ENCODE measurements around the gene FBXL5.

Gene FBXL5

GRCh38 chr4:15670576-15670975 is 15.4 kb upstream of the FBXL5 start:
- Mint-ChIP-seq H3K27ac (no peak overlapping the region), H3K9me3 (no peaks in the 10 kb centered on the region), H3K4me1 (ENCODE audit: low read depth in 2 of 2) (peaks cover 0 to 4% of the 10 kb centered on the region in 2 donors), H3K36me3 (ENCODE audit: insufficient read depth) (no peaks in the 10 kb centered on the region), H3K27me3 (no peaks in the 10 kb centered on the region), H3K4me3 (no peak overlapping the region)
- no peak for DNase-seq
- ATAC-seq (replicated peaks) = no peak

GRCh38 chr4:15668566-15669435 is 13.6 kb upstream of the FBXL5 start:
- H3K36me3 Mint-ChIP-seq (ENCODE audit: insufficient read depth) = no peaks in the 10 kb centered on the region
- no peak for ATAC-seq (replicated peaks)

GRCh38 chr4:15667006-15667405 is 11.8 kb upstream of the FBXL5 start:
- Mint-ChIP-seq H3K36me3 (ENCODE audit: insufficient read depth) (no peaks in the 10 kb centered on the region), H3K27ac (no peak overlapping the region), H3K4me1 (ENCODE audit: low read depth in 2 of 2) (peaks cover 0 to 4% of the 10 kb centered on the region in 2 donors), H3K4me3 (no peak overlapping the region), H3K27me3 (no peaks in the 10 kb centered on the region), H3K9me3 (no peaks in the 10 kb centered on the region)
- ATAC-seq (replicated peaks) = no peak
- no peak for DNase-seq

More at GRCh38 chr4:15668566-15669435, 13.6 kb upstream of the FBXL5 start:
- no peaks in the 10 kb centered on the region for H3K9me3 Mint-ChIP-seq
- H3K27ac Mint-ChIP-seq = no peak overlapping the region
- H3K4me1 Mint-ChIP-seq (ENCODE audit: low read depth in 2 of 2) = peaks cover 0 to 4% of the 10 kb centered on the region in 2 donors
- no peak for DNase-seq
- H3K27me3 Mint-ChIP-seq = no peaks in the 10 kb centered on the region
- H3K4me3 Mint-ChIP-seq = no peak overlapping the region

- Mint-ChIP-seq H3K9me3 (no peaks in the 10 kb centered on the region), H3K27ac (no peak overlapping the region), H3K27me3 (no peaks in the 10 kb centered on the region), H3K4me1 (ENCODE audit: low read depth in 2 of 2) (peaks cover 0 to 4% of the 10 kb centered on the region in 2 donors), H3K36me3 (ENCODE audit: insufficient read depth) (no peaks in the 10 kb centered on the region), H3K4me3 (no peak overlapping the region)
- ATAC-seq (replicated peaks) (no peak), DNase-seq (no peak)
These were observed 10.7 kb upstream of the FBXL5 start for GRCh38 chr4:15665753-15666365.

GRCh38 chr4:15659768-15660570 is 4.8 kb upstream of the FBXL5 start:
- no peak for ATAC-seq (replicated peaks)
- peaks cover 0 to 4% of the 10 kb centered on the region in 2 donors for H3K4me1 Mint-ChIP-seq (ENCODE audit: low read depth in 2 of 2)
- no peak for DNase-seq

GRCh38 chr4:15658781-15659180 is 3.6 kb upstream of the FBXL5 start:
- H3K27ac Mint-ChIP-seq = no peak overlapping the region
- no peaks in the 10 kb centered on the region for H3K27me3 Mint-ChIP-seq
- peaks cover 21% of the 10 kb centered on the region for H3K36me3 Mint-ChIP-seq (ENCODE audit: insufficient read depth)
- no peak for ATAC-seq (replicated peaks)
- H3K4me1 Mint-ChIP-seq (ENCODE audit: low read depth in 2 of 2) = peaks cover 8 to 12% of the 10 kb centered on the region in 2 donors
- H3K4me3 Mint-ChIP-seq = no peak overlapping the region
- DNase-seq = no peak
- no peaks in the 10 kb centered on the region for H3K9me3 Mint-ChIP-seq

More at GRCh38 chr4:15659768-15660570, 4.8 kb upstream of the FBXL5 start:
- Mint-ChIP-seq H3K27me3 (no peaks in the 10 kb centered on the region), H3K36me3 (ENCODE audit: insufficient read depth) (peaks cover 12% of the 10 kb centered on the region), H3K4me3 (no peak overlapping the region), H3K9me3 (no peaks in the 10 kb centered on the region), H3K27ac (no peak overlapping the region)

- Mint-ChIP-seq H3K4me3 (no peak overlapping the region), H3K27me3 (no peaks in the 10 kb centered on the region), H3K9me3 (no peaks in the 10 kb centered on the region), H3K36me3 (ENCODE audit: insufficient read depth) (peaks cover 21% of the 10 kb centered on the region), H3K4me1 (ENCODE audit: low read depth in 2 of 2) (peaks cover 13 to 17% of the 10 kb centered on the region in 2 donors), H3K27ac (no peak overlapping the region)
- no peak for ATAC-seq (replicated peaks)
- no peak for DNase-seq
These were observed 3.1 kb upstream of the FBXL5 start for GRCh38 chr4:15658136-15658770.

GRCh38 chr4:15657366-15657765 is 2.2 kb upstream of the FBXL5 start:
- ATAC-seq (replicated peaks) = no peak
- Mint-ChIP-seq H3K27me3 (no peaks in the 10 kb centered on the region), H3K4me1 (ENCODE audit: low read depth in 2 of 2) (peaks cover 17% of the 10 kb centered on the region in 2 donors), H3K4me3 (no peak overlapping the region), H3K36me3 (ENCODE audit: insufficient read depth) (peaks cover 21% of the 10 kb centered on the region), H3K27ac (no peak overlapping the region), H3K9me3 (no peaks in the 10 kb centered on the region)
- no peak for DNase-seq

GRCh38 chr4:15656038-15656470 is 897 bp upstream of the FBXL5 start:
- H3K9me3 Mint-ChIP-seq = no peaks in the 10 kb centered on the region
- no peak for ATAC-seq (replicated peaks)
- peak overlapping the region; percentile 94 to 98 for H3K27ac Mint-ChIP-seq
- H3K27me3 Mint-ChIP-seq = no peaks in the 10 kb centered on the region
- peak overlapping the region; percentile 89 to 98 for H3K4me3 Mint-ChIP-seq
- peaks cover 21% of the 10 kb centered on the region for H3K36me3 Mint-ChIP-seq (ENCODE audit: insufficient read depth)
- peaks cover 21% of the 10 kb centered on the region in 2 donors for H3K4me1 Mint-ChIP-seq (ENCODE audit: low read depth in 2 of 2)
- no peak for DNase-seq

GRCh38 chr4:15654593-15655222 is 449 bp downstream of the FBXL5 start:
- Mint-ChIP-seq H3K27ac (peak overlapping the region; percentile 94 to 98), H3K4me3 (peak overlapping the region; percentile 98), H3K4me1 (ENCODE audit: low read depth in 2 of 2) (peaks cover 31 to 32% of the 10 kb centered on the region in 2 donors), H3K27me3 (no peaks in the 10 kb centered on the region), H3K9me3 (no peaks in the 10 kb centered on the region), H3K36me3 (ENCODE audit: insufficient read depth) (peaks cover 21% of the 10 kb centered on the region)
- ATAC-seq (replicated peaks) = peak; percentile 62
- DNase-seq = peak in 2 of 3 experiments; percentile 9 to 18

GRCh38 chr4:15653864-15654592 is 1.1 kb downstream of the FBXL5 start:
- H3K4me3 Mint-ChIP-seq = peak overlapping the region; percentile 98
- ATAC-seq (replicated peaks) = no peak

GRCh38 chr4:15653420-15653819 is 1.7 kb downstream of the FBXL5 start:
- ATAC-seq (replicated peaks) (no peak), DNase-seq (no peak)
- Mint-ChIP-seq H3K9me3 (no peaks in the 10 kb centered on the region), H3K36me3 (ENCODE audit: insufficient read depth) (peaks cover 21% of the 10 kb centered on the region), H3K4me3 (peak overlapping the region; percentile 98), H3K4me1 (ENCODE audit: low read depth in 2 of 2) (peaks cover 35 to 42% of the 10 kb centered on the region in 2 donors), H3K27me3 (no peaks in the 10 kb centered on the region), H3K27ac (peak overlapping the region; percentile 94 to 98)

More at GRCh38 chr4:15653864-15654592, 1.1 kb downstream of the FBXL5 start:
- DNase-seq = no peak
- no peaks in the 10 kb centered on the region for H3K9me3 Mint-ChIP-seq
- H3K27me3 Mint-ChIP-seq = no peaks in the 10 kb centered on the region
- H3K4me1 Mint-ChIP-seq (ENCODE audit: low read depth in 2 of 2) = peaks cover 32 to 36% of the 10 kb centered on the region in 2 donors
- peaks cover 21% of the 10 kb centered on the region for H3K36me3 Mint-ChIP-seq (ENCODE audit: insufficient read depth)
- H3K27ac Mint-ChIP-seq = peak overlapping the region; percentile 94 to 98
